Fibroblast of lung (primary cell): Measurements from ENCODE around the gene COLEC11.

Experiments
- EZH2 ChIP-seq: IDR thresholded peaks from 2 replicates; pipeline ENCODE4 v1.5.1; 2012; ENCODE audit warnings: low read length, control low read depth, mild to moderate bottlenecking; ENCODE audit errors: missing control alignments
- TF ChIP-seq, protein P1 (sequence below), 2 donors: IDR thresholded peaks in 1 of 2; conservative IDR thresholded peaks in 1 of 2; 1 replicate in 1 of 2; 2 replicates in 1 of 2; pipeline ENCODE4 v1.5.1; 2011 to 2012; ENCODE audit warnings: low read length in 2 of 2, control low read depth in 1 of 2, inconsistent platforms in 1 of 2, low read depth in 1 of 2, mild to moderate bottlenecking in 1 of 2

DNA sequence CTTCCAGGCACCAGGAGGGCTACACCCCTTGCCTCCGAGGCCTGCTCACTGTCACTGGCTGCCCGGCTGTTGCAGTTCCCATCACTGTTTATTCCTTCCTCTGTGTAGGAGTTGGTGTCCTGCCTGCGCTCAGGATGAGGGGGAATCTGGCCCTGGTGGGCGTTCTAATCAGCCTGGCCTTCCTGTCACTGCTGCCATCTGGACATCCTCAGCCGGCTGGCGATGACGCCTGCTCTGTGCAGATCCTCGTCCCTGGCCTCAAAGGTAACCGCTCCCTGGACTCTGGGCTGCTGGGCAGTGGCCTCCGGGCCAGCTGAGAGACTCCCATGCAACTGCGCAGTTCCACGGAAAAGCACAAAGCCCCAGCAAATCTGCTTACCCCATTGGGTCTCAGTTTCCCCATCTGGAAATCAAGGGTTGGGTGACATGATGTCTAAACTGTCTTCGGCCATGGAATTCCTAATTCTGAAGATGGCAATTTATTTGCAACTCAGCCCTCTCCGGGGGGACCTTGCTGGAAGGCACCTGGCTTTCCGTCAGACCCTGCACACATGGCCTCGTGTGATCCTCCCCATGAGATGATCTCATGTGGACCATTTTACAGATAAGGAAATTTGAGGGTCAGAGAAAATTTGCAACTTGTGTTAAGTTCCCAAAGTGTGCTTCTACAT is 9.4 kb downstream of the COLEC11 start:
- TF ChIP-seq EZH2 = no peak
- TF ChIP-seq, protein P1, sequence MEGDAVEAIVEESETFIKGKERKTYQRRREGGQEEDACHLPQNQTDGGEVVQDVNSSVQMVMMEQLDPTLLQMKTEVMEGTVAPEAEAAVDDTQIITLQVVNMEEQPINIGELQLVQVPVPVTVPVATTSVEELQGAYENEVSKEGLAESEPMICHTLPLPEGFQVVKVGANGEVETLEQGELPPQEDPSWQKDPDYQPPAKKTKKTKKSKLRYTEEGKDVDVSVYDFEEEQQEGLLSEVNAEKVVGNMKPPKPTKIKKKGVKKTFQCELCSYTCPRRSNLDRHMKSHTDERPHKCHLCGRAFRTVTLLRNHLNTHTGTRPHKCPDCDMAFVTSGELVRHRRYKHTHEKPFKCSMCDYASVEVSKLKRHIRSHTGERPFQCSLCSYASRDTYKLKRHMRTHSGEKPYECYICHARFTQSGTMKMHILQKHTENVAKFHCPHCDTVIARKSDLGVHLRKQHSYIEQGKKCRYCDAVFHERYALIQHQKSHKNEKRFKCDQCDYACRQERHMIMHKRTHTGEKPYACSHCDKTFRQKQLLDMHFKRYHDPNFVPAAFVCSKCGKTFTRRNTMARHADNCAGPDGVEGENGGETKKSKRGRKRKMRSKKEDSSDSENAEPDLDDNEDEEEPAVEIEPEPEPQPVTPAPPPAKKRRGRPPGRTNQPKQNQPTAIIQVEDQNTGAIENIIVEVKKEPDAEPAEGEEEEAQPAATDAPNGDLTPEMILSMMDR (conservative IDR thresholded peaks at IDR 0.05 in 1 of 2, IDR thresholded peaks at IDR 0.05 in 1 of 2; ENCODE audit: low read depth in 1 of 2, low read length in 2 of 2) = no peak
